UCSD-AML1 (cell line): ENCODE measurements around the gene EP400.
"Not testable (repeated sequence)": the region's sequence is repeated elsewhere in the genome, so short reads cannot be mapped to it uniquely, and the experiment has no call there.

Experiments used
- DNase-seq: peaks from one replicate; lab custom pipeline; 2025; ENCODE audit not compliant: unreplicated experiment; lab: John Stamatoyannopoulos, UW

EP400 gene

GRCh38 chr12:132079200-132079599 lies 129.5 kb downstream of the EP400 start:
- no peak for DNase-seq

GRCh38 chr12:132079695-132080094 lies 130.0 kb downstream of the EP400 start:
- DNase-seq: no peak

- not testable (repeated sequence) for DNase-seq
Observed at GRCh38 chr12:132080515-132080914, 130.8 kb downstream of the EP400 start.

- DNase-seq: no peak
Observed at GRCh38 chr12:132081423-132081822, 131.7 kb downstream of the EP400 start.

GRCh38 chr12:132083614-132083940 lies 133.8 kb downstream of the EP400 start:
- no peak for DNase-seq

- DNase-seq: peak; percentile 91
Observed at GRCh38 chr12:132083941-132084620, 134.3 kb downstream of the EP400 start.

- DNase-seq: peak; percentile 78
Observed at GRCh38 chr12:132084621-132085290, 135.0 kb downstream of the EP400 start.

- DNase-seq: no peak
Observed at GRCh38 chr12:132085291-132085635, 135.5 kb downstream of the EP400 start.

- no peak for DNase-seq
Observed at GRCh38 chr12:132089407-132089910, 139.7 kb downstream of the EP400 start.

- no peak for DNase-seq
Observed at GRCh38 chr12:132094269-132094891, 144.6 kb downstream of the EP400 start.

- no peak for DNase-seq
Observed at GRCh38 chr12:132095520-132096409, 146.0 kb downstream of the EP400 start.

- DNase-seq: no peak
Observed at GRCh38 chr12:132099739-132100138, 150.0 kb downstream of the EP400 start.

GRCh38 chr12:132100306-132101065 lies 150.7 kb downstream of the EP400 start:
- no peak for DNase-seq

- DNase-seq: no peak
Observed at GRCh38 chr12:132102297-132102696, 152.6 kb downstream of the EP400 start.

GRCh38 chr12:132103072-132103471 lies 153.3 kb downstream of the EP400 start:
- DNase-seq: not testable (repeated sequence)

- DNase-seq: no peak
Observed at GRCh38 chr12:132103542-132104308, 154.0 kb downstream of the EP400 start.

- DNase-seq: no peak
Observed at GRCh38 chr12:132105467-132105866, 155.7 kb downstream of the EP400 start.

GRCh38 chr12:132106921-132107320 lies 157.2 kb downstream of the EP400 start:
- DNase-seq: no peak

GRCh38 chr12:132108211-132108832 lies 158.6 kb downstream of the EP400 start:
- DNase-seq: no peak
